DMS153 (cell line): Measurements from ENCODE around the gene PCNT.

Experiments
- DNase-seq: peaks from one replicate; lab custom pipeline; 2025; lab: John Stamatoyannopoulos, UW

The PCNT gene

DNA sequence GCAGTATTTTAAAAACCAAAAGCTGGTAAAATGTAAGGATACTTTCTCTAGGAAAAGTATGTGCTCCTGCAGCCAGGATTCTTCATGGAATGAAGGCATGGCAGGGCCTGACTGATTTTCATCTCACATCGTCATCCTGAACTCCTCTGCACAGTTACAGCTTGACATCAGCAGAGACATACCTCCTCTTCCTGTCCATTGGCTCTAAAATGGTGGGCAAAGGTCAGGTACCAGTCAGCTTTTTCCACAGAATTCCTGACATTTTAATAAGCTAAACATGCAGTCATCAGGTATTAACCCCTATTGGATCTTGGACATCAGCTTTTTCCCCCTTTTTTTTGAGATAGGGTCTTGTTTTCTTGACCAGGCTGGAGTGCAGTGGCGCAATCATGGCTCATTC is 5.8 kb downstream of the PCNT start:
- DNase-seq, result no peak

DNA sequence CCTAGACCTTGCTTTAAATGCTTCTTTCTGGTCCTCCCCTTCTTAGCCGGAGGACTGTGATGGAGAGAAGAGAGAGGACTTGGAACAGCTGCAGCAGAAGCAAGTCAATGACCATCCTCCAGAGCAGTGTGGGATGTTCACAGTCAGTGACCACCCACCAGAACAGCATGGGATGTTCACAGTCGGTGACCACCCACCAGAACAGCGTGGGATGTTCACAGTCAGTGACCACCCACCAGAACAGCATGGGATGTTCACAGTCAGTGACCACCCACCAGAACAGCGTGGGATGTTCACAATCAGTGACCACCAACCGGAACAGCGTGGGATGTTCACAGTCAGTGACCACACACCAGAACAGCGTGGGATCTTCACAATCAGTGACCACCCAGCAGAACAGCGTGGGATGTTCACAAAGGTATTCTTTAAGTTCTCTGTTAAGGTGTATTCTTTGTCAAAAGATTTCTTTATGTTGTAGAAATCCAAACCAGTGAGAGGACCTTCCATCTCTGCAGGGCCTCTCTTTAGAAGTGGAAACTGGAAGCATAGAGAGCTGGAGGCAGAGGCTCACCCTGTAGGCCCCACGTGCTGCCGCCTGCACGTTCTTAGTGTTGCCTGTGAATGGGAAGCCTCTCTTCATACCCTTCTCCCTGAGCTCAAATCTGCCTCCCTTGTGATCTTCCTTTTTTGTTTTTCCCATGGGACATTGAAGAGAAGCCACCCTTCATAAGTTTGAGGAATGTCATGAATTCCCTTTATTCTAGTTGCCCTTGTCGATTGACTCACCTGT is 10.6 kb downstream of the PCNT start:
- DNase-seq, result no peak

DNA sequence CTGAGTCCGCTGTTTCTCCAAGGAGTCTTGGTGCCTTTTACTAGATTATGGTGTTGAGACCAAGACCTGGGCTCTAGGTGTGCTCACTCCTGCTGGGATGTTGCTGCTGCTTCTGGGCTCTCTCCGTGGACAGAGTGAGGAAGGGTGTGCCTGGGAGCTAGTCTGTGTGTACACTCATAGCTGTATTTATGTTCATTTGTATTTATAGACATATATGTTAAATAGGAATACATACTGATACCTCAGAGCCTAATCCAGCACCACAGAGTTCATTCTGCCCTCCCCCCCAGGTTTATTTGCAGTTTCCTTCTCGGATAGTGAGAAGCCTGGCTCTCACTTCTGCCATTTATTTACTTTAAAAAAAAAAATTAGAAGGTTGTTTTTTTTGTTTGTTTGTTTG is 12.6 kb downstream of the PCNT start:
- no peak for DNase-seq

DNA sequence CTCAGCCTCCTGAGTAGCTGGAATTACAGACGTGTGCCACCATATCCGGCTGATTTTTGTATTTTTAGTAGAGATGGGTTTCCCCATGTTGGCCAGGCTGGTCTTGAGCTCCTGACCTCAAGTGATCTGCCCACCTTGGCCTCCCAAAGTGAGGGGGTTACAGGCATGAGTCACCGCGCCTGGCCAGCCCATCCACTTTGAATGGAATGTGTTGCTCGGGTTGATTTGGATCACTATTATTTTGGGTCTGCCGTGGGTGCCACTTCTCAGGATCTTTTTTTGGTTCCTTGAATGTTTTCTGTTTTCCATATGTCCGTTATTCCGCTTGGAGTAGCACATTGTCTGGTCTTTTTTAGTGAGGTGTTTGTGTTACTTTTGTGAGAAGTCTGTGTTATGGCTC is 17.0 kb downstream of the PCNT start:
- no peak for DNase-seq

DNA sequence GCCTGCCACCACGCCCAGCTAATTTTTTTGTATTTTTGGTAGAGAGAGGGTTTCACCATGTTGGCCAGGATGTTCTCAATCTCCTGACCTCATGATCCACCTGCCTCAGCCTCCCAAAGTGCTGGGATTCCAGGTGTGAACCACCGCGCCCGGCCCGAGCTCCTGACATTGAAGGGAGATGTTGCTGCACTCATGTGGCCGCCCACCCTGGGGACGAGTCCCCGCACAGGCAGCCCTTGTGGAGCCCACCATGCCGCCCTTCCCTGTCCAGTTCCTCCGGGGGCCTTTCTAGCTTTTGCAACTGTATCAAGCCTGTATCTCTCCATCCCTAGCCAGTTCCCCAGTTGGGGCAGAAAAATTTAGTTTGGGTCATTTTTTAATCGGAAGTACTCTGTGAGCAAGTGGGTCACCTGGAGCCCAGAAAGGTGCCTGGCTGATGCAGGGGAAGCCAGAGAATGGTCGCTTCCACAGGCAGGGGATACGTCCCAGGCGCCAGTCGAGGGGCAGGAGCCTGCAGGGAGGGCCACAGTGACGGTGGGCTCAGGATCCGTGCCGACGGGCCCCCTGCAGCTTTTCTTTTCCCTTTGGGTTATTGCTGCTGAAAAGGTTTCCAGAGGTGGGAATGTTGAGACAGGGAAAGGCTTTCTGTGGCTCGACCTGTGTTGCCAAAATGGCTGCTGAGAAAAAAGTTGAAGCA is 20.4 kb downstream of the PCNT start:
- DNase-seq, result no peak

DNA sequence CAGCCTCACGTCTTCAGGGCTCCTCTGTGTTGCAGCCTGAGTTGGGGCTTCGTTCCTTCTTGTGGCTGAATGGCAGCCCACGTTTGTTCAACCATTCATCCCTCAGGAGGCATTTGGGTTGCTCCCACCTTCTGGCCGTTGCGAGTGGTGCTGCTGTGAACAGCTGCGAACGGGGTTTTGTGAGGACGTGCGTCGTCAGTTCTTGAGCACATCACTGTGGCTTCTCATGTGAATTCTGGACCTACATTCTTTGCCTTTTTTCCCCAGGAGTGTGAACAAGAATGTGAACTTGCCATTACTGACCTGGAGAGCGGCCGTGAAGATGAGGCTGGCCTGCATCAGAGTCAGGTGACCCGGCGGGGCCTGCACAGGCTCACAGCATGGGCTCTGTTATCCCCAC is 21.9 kb downstream of the PCNT start:
- DNase-seq, result no peak

DNA sequence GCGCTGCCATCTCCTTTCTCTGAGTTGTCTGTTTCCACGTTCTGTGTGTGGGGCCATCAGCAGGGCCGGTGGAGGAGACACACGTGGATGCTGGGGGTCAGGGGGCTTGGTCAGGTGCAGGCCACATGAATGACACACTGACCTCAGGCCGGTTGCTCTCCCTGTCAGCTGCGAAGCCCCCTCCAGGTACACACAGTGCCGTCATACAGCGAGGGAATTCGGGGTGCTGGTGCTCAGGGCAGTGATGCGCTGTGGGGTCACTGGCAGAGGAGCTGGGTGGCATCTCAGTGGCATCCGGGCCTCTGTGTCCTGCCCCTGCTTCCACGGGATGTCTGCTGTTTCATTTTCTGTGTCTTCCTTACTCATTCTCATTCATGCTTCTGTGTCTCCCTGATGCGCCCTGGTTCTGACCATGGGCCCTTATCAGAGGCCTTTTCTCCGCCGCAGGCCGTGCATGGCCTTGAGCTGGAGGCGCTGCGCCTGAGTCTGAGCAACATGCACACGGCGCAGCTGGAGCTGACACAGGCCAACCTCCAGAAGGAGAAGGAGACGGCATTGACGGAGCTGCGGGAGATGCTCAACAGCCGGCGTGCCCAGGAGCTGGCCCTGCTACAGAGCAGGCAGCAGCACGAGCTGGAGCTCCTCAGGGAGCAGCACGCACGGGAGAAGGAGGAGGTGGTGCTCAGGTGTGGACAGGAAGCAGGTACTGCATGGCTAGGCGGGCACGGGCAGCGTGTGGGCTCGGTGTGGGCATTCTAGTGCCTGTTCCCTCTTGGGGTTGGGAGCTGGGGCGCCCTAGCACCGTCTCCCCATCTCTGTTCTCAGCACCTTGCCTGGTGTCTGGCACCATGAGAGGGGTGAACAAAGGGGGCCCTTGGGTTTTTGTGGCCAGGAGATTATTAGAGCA is 22.6 kb downstream of the PCNT start:
- DNase-seq, result no peak

DNA sequence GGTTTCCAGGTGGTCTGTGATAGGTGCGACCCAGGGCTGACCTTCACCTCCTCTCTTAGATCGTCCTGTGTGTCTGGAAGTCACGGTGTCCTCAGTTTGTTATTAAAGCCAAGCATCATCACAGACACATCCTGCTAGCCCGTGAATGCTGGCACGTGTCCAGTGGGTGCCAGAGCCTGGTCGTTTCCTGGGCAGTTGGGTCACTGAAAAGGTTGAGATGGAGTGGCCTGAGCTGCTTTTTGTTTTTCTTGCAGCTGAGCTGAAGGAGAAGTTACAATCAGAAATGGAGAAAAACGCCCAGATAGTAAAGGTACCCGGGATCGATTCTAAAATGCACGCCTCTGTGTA is 23.2 kb downstream of the PCNT start:
- DNase-seq, result no peak

DNA sequence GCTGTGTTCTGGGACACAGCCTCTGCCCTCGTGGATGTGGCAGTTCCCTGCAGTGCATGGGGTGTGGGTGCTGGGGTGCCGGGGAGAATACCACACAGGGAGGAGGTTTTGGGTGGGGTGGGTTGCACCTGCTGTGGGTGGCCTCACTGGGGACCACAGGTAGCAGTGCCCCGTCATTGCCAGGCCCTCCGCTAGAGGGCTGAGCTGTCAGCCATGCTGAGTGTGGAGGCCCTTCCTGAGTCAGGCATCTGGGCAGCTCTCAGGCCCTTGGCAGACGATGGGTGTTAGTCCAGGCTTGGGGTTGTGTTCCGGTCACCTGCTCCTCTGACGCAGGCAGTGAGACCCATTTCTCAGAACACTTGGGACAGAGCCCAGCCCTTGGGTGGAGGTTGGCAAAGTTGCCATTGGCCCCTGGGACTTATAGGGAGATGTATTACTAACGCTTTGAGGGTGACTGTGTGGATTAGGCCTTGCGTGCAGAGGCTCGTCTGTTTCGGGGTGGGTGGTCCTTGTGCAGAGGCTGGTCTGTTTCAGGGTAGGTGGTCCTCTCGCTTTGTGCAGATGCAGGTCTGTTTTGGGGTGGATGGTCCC is 23.9 kb downstream of the PCNT start:
- no peak for DNase-seq

DNA sequence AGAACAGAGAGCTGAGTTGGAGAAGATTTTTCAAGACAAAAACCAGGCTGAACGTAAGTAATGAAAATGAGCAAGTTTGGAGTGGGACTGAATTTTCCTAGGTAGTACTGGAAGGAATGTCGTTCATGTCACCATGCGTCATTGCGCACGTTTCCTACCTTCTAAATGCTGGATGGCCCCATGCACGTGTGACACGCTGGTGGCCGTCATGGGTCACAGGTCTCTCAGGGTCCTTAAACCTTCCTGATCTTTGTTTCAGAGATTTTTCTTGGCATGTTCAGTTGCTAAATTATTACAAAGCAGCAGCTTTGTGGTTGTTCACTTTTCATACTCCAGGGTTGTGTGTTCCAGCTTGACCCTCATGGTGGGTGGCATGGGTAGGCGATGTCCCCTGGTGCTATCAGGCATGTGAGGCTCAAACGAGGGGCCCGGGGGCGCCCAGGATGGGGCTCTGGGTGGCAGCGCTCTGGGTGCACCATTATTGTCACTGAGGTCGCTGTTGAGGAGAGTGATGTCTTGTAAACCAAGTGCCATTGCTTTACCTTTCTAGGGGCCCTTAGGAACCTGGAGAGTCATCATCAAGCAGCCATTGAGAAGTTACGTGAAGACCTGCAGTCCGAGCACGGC is 25.3 kb downstream of the PCNT start:
- no peak for DNase-seq

DNA sequence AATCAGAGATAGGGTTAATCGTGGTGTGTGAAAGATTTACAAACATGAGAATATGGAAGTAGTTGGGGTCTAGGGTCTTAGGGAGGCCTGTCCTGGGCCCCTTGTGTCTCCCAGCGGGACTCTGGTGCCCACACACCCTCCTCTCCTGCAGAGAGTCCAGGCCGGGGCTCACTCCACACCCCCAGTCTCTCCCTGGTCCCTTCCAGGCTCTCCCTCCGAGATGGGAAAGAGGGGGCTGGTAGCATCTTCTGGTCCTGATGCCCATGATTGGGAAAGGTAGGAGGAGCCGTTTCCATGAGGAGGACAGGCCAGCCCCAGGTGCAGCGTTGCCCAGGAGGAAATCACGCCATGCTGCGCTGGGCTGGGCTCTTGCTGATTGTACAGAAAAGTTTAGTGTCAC is 26.6 kb downstream of the PCNT start:
- DNase-seq, result no peak

DNA sequence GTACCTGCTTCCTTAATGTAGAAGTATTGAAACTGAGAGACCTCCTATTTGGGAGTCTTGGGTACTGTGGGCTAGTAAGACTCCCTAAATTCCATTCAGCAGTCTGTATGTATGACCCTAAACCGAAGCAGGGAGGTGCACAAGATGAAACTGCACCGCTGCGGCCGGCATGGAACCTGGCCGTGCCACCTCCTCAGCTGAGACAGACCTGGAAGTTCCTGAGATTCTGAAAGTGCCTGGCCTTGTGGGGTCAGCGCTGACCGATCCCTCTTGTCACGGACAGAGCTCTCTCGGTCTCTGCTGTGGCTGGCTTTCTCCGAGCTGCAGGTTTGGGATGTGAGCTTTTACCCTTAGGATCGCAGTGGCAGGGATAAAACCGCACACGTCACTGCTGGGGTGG is 27.0 kb downstream of the PCNT start:
- DNase-seq, result no peak

DNA sequence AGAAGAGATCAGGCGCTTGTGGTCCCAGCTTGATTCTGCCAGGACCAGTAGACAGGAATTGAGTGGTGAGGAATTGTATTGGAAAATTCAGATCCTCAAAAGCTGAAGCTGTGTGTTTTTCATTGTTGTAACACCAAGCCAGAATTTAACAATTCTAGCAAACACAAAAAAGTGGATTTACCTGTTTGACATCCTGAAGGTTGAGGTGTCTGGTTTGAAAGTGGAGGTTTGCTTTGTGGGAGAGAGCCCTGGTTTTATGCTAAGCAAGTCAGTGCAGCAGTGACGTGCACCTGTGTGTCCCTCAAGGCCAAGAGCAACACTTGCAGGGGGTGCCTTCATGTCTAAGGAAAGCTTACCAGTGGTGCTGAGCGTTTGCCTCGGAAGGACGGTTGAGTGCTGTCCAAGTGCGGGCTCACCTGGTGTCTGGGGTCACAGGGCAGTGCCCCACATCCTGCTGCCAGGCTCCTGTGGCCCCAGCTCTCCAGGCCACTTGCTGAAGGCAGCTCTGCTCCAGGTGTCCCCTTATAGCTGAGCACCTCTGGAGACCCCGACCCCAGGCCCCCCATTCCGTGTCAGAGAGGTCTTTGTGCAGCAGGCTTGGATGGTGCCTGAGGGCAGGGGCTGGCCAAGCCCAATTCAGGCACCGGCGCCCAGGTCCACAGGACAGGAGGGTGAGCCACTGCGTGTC is 27.7 kb downstream of the PCNT start:
- DNase-seq, result no peak

DNA sequence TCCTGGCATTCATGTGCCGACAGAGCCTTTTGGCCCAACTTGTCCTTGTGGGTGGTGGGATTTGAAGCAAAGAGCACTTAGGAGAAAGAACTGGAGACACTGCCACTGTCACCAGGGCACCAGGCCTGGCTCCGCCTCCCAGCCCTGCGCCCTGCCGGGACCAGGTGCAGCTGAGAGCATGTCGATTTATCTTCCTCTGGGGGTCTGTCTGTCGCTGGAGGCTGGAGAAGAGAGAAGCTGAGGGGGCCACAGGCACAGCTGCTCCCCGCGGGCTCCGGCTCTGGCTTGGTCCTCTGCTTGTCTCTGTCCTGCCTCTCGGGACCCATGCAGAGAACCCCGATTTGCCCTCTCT is 28.2 kb downstream of the PCNT start:
- no peak for DNase-seq

DNA sequence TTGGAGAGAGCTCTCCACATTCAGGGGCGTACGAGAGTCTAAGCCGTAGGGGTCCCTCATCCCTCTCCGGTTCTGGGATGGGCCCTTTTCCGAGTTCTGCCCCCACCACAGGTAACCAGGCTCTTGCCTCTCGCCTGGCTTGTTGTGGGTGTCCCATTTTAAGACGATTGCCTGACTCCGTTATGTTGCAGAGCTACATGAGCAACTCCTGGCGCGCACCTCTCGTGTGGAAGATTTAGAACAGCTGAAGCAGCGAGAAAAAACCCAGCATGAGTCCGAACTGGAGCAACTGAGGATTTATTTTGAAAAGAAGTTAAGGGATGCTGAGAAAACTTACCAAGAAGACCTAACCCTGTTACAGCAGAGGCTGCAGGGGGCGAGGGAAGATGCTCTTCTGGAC is 29.0 kb downstream of the PCNT start:
- no peak for DNase-seq

DNA sequence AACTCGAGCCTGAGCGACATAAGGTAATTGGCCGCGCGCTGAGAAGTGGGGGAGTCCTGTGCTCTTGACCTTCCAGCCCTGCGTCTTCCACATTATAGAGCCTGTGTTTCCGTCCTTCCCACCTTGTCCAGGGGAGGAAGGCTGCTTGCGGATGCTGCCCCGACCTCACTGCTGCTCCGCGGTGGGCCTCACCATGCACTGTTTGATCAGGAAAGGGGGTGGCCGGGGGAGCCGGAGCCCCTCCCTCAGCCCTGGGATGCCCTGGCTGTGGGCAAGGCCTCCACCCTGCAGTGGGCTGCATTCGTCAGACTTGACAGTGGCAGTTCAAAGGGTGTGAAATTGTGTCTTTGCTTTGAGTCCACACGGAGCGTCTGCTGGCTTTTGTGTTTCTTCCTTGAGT is 30.1 kb downstream of the PCNT start:
- DNase-seq, result no peak

DNA sequence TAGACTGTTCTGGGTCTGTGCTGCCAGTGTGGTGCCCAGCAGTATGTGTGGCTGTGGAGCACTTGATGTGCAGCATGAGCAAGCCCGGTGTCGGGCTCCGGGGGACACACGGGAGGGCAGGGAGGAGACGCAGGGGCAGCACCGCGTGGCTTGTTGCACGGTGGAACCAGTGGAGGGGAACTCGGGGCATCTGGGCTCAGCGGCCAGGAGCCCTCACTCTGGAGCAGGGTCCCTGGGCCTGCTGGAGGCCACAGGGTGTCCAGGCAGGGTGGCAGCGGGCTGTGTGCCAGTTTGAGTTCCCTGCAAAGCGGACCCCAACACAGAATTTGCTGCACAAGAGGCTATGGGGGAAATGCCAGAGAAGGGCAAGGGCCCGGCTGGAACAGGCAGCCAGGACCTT is 30.6 kb downstream of the PCNT start:
- DNase-seq, result no peak

DNA sequence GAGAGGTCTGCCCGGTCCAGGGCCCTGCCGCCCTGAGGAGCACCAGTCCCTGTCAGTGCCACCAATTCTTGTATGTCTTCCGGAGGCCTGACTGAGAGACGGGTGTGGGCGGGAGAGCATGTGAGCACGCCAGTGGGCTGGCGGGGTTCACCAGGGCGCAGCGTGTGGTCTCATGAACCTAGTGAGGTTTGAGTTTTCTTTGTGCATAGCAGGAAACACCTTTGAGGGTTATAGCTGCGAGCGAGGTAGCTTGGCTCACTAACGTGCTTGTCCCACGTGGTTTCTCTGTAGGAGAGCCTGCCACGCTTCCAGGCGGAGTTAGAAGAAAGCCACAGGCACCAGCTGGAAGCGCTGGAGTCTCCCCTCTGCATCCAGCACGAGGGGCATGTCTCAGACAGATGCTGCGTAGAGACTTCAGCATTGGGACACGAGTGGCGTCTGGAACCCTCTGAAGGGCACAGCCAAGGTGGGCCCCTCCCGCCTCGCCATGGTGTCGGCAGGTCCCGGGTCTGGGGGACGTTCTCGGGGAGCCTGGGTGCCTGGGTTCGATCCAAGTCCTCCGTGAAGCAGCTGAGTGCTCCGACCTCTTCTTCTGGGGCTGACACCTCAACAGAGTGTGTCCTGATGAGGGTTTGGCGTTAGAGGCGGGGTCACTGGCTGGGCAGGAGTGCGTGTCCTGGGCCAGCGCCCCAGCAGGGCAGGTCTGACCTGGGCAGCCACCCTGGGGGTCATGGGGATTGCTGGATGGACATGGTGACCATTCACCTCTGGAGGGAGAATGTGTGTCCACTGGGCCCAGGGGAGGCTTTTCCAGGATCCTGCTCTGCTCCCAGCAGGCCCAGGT is 31.4 kb downstream of the PCNT start:
- DNase-seq, result no peak

DNA sequence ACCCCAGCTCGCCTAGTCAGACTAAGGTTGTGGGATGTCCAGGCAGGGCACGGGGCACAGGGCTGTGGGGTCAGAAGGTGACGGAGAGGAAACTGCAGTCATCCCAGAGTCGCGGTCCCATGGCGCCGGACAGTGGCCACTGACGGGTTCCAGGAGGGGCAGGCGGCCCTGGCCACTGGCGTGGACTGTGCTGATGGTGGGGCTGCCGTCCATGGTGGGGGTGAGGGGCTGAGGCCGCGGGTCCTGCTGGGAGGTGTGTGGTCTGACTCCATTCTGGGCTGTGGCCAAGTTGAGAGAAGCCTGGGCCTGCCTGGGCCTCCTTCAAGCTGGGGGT is 32.0 kb downstream of the PCNT start:
- DNase-seq, result no peak

DNA sequence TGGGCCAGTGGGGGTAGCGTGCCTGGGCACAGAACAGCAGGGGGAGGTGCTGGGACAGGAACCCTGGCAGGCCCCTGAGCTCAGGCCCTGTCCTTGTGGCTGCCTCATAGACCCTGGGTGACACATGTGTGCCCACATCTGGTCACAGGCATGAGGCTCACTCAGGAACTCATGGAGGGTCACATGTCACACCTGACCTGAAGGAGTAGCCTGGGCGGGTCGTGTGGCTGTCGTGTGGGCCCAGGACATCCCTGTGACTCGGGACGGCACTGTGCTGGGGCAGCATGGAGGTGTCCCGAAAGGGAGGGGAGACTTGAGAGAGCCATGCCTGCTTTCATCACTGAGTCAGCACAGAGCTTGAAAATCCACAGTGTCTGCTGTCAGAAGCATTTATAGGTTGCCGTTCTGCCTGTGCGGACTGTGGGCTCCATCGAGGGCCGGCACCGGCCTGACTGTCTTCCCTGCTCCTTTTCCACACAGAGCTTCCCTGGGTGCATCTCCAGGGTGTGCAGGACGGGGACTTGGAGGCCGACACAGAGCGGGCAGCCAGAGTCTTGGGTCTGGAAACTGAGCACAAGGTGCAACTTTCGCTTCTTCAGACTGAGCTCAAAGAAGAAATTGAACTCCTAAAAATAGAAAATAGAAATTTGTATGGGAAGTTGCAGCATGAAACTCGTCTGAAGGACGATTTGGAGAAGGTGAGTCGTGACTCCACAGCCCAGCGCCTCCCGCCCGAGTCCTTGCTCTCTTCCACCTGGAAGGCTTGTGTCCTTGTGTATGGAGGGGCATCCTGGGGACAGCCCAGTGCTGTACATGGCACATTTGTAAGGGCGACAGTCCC is 32.8 kb downstream of the PCNT start:
- DNase-seq, result no peak
